ENCODE results near the gene ZNF28.
"Not testable (repeated sequence)": the region's sequence is repeated elsewhere in the genome, so short reads cannot be mapped to it uniquely, and the experiment has no call there.

The ZNF28 gene

DNA sequence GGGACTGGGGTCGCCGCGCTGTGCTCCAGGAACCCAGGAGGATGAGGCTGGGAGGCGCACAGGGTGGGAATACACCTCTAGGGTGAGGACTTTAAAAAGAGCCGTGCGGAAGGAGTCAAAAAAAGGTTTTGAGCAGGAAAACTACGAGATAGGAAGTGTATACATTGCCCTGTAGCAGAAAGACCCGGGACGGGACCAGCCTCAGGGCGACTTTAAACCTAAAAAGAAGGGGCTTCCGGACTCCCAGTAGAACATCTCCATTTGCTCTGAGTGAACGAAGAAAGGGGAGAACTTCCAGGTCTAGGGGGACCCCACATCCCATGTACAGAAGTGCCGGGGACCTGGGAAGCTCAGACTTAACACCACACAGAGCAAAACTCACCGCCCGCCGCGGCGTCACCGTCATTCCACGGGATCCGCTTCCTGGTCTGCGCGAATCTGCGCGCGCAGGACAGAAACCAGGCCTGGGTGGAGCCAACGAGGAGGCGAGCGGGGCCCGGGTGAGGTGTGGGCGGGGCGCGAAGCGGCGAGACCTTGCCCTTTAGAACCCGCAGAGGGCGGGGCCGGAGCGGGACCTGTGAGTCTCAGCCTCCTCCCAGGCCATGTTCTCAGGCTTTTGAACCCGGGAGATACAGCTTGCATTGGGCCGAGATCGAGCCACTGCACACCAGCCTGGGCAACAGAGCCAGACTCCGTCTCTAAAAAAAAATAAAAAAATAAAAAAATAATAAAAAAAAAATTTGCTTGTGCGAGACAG lies at the start of gene ZNF28:
Gene ZNF28, minus strand, starts transcription at position 430 of the 757 bp plus-strand sequence. CDS start 3,675 bp downstream, outside the sequence.
- in situ Hi-C loops (cut with MboI; ENCODE audit: low sequenced_read_pairs): not testable (repeated sequence)

DNA sequence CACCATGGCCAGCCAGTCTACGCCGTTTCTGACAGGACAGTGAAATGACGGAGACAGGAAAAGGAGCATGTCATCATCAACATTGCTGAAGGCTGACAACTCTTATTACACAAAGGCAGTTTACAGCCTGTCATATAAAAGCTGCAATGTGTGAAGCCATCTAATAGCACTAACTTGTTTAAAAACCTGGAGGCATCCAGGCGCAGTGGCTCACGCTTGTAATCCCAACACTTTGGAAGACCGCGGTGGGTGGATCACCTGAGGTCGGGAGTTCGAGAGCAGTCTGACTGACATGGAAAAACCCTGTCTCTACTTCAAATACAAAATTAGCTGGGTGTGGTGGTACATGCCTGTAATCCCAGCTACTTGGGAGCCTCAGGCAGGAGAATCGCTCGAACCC lies 46.6 kb upstream of the ZNF28 start:
- in situ Hi-C loops (cut with MboI; ENCODE audit: low sequenced_read_pairs): not testable (repeated sequence)

DNA sequence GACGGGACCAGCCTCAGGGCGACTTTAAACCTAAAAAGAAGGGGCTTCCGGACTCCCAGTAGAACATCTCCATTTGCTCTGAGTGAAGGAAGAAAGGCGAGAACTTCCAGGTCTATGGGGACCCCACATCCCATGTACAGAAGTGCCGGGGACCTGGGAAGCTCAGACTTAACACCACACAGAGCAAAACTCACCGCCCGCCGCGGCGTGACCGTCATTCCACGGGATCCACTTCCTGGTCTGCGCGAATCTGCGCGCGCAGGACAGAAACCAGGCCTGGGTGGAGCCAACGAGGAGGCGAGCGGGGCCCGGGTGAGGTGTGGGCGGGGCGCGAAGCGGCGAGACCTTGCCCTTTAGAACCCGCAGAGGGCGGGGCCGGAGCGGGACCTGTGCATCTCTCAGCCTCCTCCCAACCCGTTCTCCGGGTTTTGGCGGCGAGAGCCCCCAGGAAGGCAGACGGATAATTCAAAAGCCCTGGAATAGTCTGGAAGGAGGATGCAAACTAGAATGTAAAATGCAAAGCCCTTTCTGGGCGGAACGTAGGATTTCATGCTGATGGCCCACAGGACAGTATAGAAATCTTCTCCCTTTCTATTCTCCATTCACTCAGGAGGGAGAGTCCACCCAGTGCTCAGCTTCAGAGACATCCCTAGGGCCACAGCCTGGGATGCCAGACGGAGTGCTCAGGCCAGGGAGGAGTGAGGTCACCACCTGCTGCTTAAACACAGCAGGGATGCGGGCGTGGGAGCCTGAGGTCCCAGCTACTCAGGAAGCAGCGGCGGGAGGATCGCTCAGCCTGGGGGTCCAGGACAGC lies 36.2 kb upstream of the ZNF28 start, which contains the start of gene ZNF468:
Gene ZNF468, minus strand, starts transcription at position 242 of the 814 bp plus-strand sequence. CDS start 3,347 bp downstream, outside the sequence.
- in situ Hi-C loops (cut with MboI; ENCODE audit: low sequenced_read_pairs): not testable (repeated sequence)

DNA sequence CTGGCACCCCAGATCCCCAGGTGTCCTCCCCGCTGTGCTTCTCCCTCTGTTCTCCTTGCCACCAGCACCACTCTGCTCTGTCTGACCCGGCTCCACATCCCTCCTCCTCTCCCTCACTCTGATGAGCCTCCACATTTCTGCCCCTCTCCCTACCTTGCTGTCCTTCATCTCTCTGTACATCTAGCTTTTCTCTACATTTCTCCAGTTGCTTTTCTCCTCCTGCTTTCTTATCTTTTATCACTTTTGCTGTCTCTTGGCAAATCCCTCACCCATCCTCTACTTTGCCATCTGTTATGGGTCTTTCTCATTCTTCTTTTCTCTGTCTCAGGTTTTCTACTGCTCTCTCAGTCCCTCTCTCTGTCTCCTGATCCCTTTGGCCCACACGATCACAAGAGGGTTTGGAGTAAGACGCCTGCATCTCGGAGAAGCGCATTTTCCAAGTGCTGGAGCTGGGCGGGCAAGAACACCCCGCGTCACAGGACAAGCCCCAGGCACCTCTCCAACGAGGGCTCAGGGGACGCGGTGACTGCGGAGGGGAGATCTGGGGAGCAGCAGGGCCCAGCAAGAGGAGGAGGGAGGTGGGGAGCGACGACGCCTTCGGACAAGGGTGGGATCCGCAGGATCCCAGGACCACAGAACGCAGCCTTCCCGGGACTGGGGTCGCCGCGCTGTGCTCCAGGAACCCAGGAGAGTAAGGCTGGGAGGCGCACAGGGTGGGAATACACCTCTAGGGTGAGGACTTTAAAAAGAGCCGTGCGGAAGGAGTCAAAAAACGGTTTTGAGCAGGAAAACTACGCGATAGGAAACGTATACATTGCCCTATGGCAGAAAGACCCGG lies 35.3 kb upstream of the ZNF28 start:
- in situ Hi-C loops (cut with MboI; ENCODE audit: low sequenced_read_pairs): not testable (repeated sequence)

DNA sequence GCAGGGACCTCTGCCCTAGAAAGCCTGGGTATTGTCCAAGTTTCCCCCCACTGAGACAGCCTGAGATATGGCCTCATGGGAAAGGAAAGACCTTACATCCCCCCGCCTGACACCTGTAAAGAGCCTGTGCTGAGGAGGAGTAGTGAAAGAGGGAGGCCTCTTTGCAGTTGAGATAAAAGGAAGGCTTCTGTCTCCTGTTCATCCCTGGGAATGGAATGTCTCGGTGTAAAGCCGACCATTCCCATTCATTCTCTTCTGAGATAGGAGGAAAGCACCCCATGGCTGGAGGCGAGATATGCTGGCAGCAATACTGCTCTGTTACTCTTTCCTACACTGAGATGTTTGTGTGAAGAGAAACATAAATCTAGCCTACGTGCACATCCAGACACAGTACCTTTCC lies 25.9 kb upstream of the ZNF28 start:
- in situ Hi-C loops (cut with MboI; ENCODE audit: low sequenced_read_pairs): not testable (repeated sequence)

DNA sequence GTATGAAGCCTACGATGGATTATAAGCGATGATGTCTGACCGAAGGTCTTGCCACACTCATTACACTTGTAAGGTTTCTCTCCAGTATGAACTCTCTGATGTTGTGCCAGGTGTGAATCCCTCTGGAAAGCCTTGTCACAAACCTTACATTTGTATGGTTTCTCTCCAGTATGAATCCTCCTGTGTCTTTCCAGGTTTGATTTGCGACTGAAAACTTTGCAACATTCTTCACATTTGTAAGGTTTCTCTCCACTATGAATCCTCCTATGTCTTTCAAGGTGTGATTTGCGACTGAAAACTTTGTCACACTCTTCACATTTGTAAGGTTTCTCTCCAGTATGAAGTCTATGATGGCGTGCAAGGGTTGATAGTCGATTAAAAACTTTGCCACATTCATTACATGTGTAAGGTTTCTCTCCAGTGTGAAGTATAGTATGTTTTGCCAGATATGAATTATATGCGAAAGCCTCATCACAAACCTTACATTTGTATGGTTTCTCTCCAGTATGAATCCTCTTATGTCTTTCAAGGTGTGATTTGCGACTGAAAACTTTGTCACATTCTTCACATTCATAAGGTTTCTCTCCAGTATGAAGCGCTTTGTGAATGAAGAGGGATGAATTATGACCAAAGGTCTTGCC lies 19.5 kb upstream of the ZNF28 start:
- in situ Hi-C loops (cut with MboI; ENCODE audit: low sequenced_read_pairs): not testable (repeated sequence)

DNA sequence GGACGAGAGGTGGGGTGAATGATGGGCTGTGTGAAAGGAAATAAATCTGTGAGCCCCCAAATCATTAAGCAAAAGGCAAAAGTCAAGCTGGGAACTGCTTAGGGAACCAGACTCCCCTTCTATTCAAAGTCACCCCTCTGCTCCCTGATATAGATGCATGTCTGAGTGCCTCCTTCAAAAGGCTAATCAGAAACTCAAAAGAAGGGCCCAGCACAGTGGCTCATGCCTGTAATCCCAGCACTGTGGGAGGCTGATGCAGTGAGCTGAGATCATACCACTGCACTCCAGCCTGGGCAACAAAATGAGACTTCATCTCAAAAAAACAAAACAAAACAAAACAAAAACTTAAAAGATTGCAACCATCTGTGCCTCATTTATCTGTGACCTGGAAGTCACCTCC lies 12.9 kb upstream of the ZNF28 start:
- in situ Hi-C loops (cut with MboI; ENCODE audit: low sequenced_read_pairs): not testable (repeated sequence)

DNA sequence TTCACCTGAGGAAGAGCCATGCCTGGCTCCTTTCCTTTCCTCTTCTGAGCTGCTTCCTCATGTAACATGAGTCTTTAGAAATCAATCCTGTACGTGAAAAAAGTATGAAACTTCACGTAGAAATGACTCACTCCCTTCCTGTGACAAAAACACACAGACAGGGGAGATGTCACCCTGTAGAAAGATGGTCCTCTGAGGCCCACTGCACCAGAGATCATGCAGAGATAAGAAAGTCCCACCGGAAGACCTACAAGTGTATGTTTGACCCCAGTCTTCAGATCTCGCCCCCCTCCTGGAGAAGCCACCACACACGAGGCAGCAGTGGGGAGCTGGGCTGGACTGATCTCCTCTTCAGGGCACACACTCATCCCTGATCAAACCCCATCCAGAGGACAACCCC lies 12.1 kb upstream of the ZNF28 start:
- in situ Hi-C loops (cut with MboI; ENCODE audit: low sequenced_read_pairs): not testable (repeated sequence)

DNA sequence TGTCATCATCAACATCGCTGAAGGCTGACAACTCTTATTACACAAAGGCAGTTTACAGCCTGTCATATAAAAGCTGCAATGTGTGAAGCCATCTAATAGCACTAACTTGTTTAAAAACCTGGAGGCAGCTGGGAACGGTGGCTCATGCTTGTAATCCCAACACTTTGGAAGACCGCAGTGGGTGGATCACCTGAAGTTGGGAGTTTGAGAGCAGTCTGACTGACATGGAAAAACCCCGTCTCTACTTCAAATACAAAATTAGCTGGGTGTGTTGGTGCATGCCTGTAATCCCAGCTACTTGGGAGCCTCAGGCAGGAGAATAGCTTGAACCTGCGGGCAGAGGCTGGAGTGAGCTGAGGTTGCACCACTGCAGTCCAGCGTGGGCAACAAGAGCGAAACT lies 8.4 kb upstream of the ZNF28 start:
- in situ Hi-C loops (cut with MboI; ENCODE audit: low sequenced_read_pairs): not testable (repeated sequence)

DNA sequence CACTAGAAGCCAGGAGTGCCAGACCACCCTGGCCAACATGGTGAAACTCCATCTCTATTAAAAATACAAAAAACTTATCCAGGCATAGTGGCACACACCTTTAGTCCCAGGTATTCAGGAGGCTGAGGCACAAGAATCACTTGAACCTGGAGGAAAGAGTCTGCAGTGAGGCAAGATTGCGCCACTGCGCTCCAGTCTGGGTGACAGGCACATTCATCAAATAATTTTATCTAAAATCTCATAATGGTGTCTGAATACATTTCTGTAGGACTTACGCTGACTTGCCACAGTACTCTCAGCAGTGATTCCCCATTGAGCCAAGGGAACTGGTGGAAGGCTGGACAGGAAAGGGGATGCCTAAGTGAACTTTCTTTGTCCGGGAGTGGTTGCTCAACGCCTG lies 4.3 kb upstream of the ZNF28 start:
- in situ Hi-C loops (cut with MboI; ENCODE audit: low sequenced_read_pairs): no loop called here

DNA sequence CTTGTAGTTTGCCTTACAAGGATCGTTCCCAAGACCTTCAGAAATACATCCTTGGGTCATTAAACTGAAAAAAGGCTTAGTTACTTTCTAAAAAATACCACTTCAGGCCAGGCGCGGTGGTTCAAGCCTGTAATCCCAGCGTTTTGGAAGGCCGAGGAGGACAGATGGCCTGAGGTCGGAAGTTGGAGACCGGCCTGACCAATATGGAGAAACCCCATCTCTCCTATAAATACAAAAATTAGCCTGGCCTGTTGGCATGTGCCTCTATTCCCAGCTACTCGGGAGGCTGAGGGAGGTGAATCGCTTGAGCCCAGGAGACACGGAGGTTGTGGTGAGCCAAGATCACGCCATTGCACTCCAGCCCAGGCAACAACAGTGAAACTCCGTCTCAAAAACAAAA lies 2.2 kb upstream of the ZNF28 start:
- in situ Hi-C loops (cut with MboI; ENCODE audit: low sequenced_read_pairs): no loop called here

DNA sequence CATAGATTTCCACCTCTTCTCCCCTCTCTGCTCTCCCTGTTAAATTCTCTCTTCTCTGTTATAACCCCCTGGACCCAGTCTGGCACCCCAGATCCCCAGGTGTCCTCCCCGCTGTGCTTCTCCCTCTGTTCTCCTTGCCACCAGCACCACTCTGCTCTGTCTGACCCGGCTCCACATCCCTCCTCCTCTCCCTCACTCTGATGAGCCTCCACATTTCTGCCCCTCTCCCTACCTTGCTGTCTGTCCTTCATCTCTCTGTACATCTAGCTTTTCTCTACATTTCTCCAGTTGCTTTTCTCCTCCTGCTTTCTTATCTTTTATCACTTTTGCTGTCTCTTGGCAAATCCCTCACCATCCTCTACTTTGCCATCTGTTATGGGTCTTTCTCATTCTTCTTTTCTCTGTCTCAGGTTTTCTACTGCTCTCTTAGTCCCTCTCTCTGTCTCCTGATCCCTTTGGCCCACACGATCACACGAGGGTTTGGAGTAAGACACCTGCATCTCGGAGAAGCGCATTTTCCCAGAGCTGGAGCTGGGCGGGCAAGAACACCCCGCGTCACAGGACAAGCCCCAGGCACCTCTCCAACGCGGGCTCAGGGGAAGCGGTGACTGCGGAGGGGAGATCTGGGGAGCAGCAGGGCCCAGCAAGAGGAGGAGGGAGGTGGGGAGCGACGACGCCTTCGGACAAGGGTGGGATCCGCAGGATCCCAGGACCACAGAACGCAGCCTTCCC lies 795 bp downstream of the ZNF28 start:
- in situ Hi-C loops (cut with MboI; ENCODE audit: low sequenced_read_pairs): not testable (repeated sequence)

DNA sequence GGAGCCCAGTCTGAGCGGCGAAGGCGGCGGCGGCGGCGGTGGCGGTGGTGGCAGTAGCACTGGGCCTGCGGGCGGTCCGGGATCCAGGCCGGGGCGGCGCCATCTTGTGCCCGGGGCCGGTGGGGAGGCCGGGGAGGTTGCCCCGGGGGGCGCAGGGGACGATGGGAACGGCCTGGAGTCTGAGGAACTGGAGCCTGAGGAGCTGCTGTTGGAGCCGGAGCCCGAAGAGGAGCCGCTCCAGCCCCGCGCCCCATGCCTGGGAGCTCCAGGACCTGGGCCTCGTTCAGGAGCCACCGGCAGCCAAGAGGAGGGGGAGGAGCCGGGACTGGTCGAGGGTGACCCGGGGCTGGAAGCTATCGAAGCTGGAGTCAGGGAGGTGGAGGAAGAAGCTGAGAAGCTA lies 11.6 kb downstream of the ZNF28 start:
- in situ Hi-C loops (cut with MboI; ENCODE audit: low sequenced_read_pairs): no loop called here

DNA sequence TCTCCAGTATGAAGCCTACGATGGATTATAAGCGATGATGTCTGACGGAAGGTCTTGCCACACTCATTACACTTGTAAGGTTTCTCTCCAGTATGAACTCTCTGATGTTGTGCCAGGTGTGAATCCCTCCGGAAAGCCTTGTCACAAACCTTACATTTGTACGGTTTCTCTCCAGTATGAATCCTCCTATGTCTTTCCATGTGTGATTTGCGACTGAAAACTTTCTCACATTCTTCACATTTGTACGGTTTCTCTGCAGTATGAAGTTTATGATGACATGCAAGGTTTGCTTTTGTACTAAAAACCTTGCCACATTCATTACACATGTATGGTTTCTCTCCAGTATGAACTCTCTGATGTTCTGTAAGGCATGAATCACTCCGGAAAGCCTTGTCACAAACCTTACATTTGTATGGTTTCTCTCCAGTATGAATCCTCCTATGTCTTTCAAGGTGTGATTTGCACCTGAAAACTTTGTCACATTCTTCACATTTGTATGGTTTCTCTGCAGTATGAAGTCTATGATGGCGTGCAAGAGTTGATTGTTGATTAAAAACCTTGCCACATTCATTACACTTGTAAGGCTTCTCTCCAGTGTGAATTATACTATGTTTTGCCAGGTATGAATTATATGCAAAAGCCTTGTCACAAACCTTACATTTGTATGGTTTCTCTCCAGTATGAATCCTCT lies 21.3 kb downstream of the ZNF28 start:
- in situ Hi-C loops (cut with MboI; ENCODE audit: low sequenced_read_pairs): not testable (repeated sequence)

DNA sequence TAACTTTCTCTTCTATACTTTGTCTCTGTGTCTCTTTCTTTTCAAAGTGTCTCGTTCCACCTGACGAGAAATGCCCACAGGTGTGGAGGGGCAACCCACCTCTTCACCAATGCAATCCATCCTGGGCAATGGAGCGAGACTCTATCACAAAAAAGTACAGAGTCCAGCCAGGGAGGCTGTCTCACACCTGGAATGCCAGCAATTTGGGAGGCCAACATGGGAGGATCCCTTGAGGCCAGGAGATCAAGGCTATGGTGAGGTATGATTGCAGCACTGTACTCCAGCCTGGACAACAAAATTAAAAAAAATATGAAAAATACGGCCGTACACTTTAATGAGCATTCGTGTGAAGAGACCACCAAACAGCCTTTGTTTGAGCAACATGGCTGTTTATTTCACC lies 32.0 kb downstream of the ZNF28 start:
- in situ Hi-C loops (cut with MboI; ENCODE audit: low sequenced_read_pairs): no loop called here

DNA sequence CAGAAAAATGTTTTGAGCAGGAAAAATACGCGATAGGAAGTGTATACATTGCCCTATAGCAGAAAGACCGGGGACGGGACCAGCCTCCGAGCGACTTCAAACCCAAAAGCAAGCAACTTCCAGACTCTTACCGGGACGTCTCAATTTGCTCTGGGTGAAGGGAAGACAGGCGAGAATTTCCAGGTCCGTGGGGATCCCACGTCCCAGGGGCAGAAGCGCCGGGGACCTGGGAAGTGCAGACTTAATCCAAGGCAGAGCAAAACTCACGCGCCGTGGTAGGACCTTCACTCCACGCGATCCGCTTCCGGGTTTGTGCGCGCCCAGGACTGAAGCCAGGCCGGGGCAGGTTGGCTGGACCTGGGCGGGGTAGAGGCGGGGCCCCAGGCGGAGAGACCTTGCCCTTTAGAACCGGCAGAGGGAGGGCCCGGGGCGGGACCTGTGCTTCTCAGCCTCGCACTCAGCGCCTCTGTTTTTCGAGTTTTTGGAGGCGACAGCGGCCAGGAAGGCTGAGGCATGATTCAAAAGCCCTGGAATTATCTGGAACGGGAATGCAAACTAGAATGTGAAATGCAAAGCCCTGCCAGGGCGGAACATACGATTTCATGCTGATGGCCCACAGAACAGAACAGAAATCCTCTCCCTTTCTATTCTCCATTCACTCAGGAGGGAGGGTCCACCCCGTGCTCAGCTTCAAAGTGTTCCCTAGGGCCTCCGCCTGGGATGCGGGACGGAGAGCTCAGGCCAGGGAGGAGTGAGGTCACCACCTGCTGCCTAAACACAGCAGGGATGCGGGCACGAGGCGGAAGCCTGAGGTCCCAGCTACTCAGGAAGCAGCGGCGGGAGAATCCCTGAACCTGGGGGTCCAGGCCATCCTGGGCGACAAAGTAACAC lies 34.7 kb downstream of the ZNF28 start, which contains the start of gene ZNF600:
Gene ZNF600, minus strand, starts transcription at position 328 of the 891 bp plus-strand sequence. CDS start 7,903 bp downstream, outside the sequence.
- in situ Hi-C loops (cut with MboI; ENCODE audit: low sequenced_read_pairs): not testable (repeated sequence)

DNA sequence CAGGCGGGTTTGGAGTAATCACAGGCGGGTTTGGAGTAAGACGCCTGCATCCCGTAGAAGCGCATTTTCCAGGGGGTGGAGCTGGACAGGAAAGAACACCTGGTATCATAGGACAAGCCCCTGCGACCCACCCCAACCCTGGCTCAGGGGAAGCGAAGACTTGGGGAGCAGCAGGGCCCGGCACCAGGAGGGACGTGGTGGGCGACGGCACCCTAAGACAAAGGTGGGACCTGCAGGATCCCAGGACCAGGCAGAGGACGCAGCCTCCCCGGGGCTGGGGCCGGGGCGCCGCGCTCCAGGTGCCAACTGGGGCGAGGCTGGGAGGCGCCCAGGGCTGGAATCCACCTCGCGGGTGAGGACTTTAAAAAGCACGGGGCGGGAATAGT lies 35.4 kb downstream of the ZNF28 start:
- in situ Hi-C loops (cut with MboI; ENCODE audit: low sequenced_read_pairs): no loop called here

DNA sequence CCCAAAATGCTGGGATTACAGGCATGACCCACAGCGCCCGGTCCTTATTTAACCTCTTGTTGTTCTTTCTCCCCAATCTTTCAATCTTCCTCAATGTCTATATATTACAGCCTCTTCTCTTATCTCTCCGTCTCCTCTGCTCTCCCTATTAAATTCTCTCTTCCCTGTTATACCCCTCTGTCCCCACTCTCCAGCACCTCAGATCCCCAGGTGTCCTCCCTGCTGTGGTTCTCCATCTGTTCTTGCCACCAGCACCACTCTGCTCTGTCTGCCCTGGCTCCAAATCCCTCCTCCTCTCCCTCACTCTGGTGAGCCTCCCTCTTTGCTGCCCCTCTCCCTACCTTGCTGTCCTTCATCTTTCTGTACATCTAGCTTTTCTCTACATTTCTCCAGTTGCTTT lies 35.9 kb downstream of the ZNF28 start:
- in situ Hi-C loops (cut with MboI; ENCODE audit: low sequenced_read_pairs): no loop called here

Data from hTERT RPE-1 (cell line).